ENCODE data around the gene RFTN1.

- TF ChIP-seq CTCF (conservative IDR thresholded peaks at IDR 0.05; ENCODE audit: low read depth in 2 of 2) (no peak), POLR2AphosphoS5 (IDR thresholded peaks at IDR 0.05; ENCODE audit: low read depth) (no peak), CREB1 (CRISPR knock-in tag; IDR thresholded peaks at IDR 0.05; ENCODE audit: low read depth) (no peak), REST (IDR thresholded peaks at IDR 0.05; ENCODE audit: unreplicated experiment) (no peak), STAT1 (IDR thresholded peaks at IDR 0.05; ENCODE audit: unreplicated experiment) (no peak), ZNF114 (CRISPR knock-in tag; IDR thresholded peaks at IDR 0.05) (no peak), JUNB (IDR thresholded peaks at IDR 0.05; ENCODE audit: unreplicated experiment) (no peak), EZH2 (IDR thresholded peaks at IDR 0.05; ENCODE audit: low read depth, unreplicated experiment) (no peak), ZNF331 (CRISPR knock-in tag; IDR thresholded peaks at IDR 0.05; ENCODE audit: low read depth) (no peak), EZH2phosphoT487 (IDR thresholded peaks at IDR 0.05; ENCODE audit: unreplicated experiment) (no peak), NANOG (IDR thresholded peaks at IDR 0.05; ENCODE audit: borderline replicate concordance) (no peak)
These were observed 136.3 kb downstream of the RFTN1 start for GRCh38 chr3:16377196-16377595.

Measured in GM23338 (cell line).